GM18520 (cell line): ENCODE data around the gene ADCY3.

Source experiments
- ATAC-seq: cut with Tn5 transposase; IDR thresholded peaks from one replicate; pipeline ENCODE4 v1.9.1; 2021; ENCODE audit not compliant: unreplicated experiment

Gene ADCY3

GRCh38 chr2:24779116-24779515 is 140.9 kb downstream of the ADCY3 start:
- ATAC-seq: no peak

DNA sequence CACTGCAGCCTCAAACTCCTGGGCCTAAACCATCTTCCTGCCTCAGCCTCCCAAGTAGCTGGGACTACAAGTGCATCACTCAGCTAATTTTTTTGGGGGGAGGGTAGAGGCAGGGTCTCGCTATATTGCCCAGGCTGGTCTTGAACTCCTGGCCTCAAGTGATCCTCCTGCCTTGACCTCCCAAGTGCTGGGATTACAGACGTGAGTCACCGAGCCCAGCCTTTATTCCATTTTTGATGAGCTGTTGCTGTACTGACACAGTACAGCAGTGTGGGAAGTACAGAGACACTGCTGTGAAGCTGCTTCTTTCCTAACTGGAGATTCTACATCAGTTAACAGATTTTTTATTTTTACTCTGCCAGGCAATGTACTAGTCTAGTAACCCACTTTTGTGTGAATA is 145.7 kb downstream of the ADCY3 start:
- ATAC-seq: no peak

- ATAC-seq: no peak
Measured at GRCh38 chr2:24771764-24772586, 148.1 kb downstream of the ADCY3 start.

DNA sequence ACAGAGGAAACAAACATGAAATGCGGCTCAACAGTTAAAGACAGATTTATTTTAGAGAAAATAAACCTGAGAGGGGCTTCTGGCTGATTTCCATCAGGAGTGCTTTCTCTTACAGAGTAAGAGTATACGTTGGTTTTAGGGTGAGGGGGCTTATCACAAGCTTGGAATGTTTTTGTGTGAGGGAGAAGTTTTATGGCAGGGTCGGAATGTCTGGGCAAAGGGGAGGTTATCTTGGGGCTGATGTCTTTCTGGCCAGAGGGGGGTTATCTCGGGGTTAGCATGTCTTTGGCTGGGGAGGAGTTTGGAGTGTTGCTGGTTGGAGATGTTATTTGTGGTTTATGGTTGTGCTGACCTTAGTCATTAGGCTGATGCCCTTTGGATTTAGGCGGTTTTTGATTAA is 149.0 kb downstream of the ADCY3 start:
- ATAC-seq: no peak
